22Rv1 (cell line): ENCODE results near the gene MFSD6L.
A peak's percentile ranks its signal among the peaks of the same experiment; 100 is the strongest.

Source experiments
- H3K27ac ChIP-seq: fragments of 450-650 bp; 2 replicates; pipeline ENCODE4 v1.5.1; 2017
- CTCF ChIP-seq: fragments of 450-650 bp; IDR thresholded peaks from 2 replicates; pipeline ENCODE4 v1.5.1; 2017; ENCODE audit warnings: mild to moderate bottlenecking
- ZFX ChIP-seq: fragments of 450-650 bp; IDR thresholded peaks from 2 replicates; pipeline ENCODE4 v1.6.1; 2017; ENCODE audit warnings: antibody characterized with exemption, borderline replicate concordance

The MFSD6L gene

GRCh38 chr17:8766731-8767130 lies 32.4 kb downstream of the MFSD6L start:
- TF ChIP-seq ZFX: no peak
- no peak for TF ChIP-seq CTCF
- H3K27ac ChIP-seq: no peak overlapping the region

GRCh38 chr17:8762012-8762411 lies 37.2 kb downstream of the MFSD6L start:
- TF ChIP-seq ZFX (no peak), CTCF (no peak)
- H3K27ac ChIP-seq: no peak overlapping the region

- TF ChIP-seq CTCF (no peak), ZFX (no peak)
- no peak within 1 kb of the TSS for H3K27ac ChIP-seq
These were observed 41.0 kb downstream of the MFSD6L start, which contains the start of gene SPDYE4 for GRCh38 chr17:8758137-8758596. TSS of gene SPDYE4 (minus strand) at chr17:8758546. CDS start at chr17:8758382, 164 bp downstream.

- H3K27ac ChIP-seq: no peak overlapping the region
- no peak for TF ChIP-seq ZFX
- no peak for TF ChIP-seq CTCF
These were observed 42.0 kb downstream of the MFSD6L start for GRCh38 chr17:8757189-8757588.

GRCh38 chr17:8755590-8756255 lies 43.4 kb downstream of the MFSD6L start:
- TF ChIP-seq ZFX (no peak), CTCF (no peak)
- no peak overlapping the region for H3K27ac ChIP-seq

- no peak overlapping the region for H3K27ac ChIP-seq
- TF ChIP-seq CTCF: no peak
- TF ChIP-seq ZFX: no peak
These were observed 44.3 kb downstream of the MFSD6L start for GRCh38 chr17:8754890-8755289.

GRCh38 chr17:8753976-8754440 lies 45.2 kb downstream of the MFSD6L start:
- TF ChIP-seq ZFX (no peak), CTCF (peak; percentile 84)
- H3K27ac ChIP-seq: no peak overlapping the region
